Activated CD4-positive, alpha-beta T cell treated with anti-CD3 and anti-CD28 coated beads for 4 hours (primary cell): ENCODE measurements around the gene DIS3L2.

ENCODE experiments used
- DNase-seq, 2 donors: peaks; one replicate each; pipeline ENCODE4 v3.0.0-alpha.2; 2020

The DIS3L2 gene

GRCh38 chr2:231957913-231958763 is 3.4 kb upstream of the DIS3L2 start:
- DNase-seq: no peak

DNA sequence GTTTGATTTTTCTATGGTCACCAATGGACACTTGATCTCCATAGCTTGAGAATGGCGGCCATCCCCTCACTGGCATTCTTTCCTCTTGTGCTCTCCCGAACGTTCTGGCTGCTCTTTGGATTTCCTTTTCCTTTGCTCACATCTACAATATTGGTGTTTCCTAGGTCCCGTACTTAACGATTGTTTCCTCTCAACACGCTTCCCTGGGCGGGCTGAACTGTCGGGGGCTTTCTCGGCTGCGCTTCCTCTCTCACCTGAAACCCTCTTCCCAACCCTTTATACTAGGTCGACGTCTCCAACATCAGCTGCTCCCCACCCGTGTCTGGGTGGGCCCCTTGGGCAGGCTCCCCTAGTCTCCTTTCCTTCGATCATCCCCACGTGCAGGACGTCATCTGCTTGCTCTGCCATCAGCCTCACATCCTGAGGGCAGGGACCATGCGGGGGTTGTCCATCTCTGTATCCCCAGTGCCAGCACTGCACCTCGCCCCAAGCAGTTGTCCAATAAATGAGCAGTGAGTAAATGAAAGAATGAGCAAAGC is 634 bp upstream of the DIS3L2 start:
- no peak for DNase-seq

- DNase-seq: no peak
These were observed 3.6 kb downstream of the DIS3L2 start for GRCh38 chr2:231965102-231965501.

- DNase-seq: no peak
These were observed 5.4 kb downstream of the DIS3L2 start for GRCh38 chr2:231966886-231967285.

DNA sequence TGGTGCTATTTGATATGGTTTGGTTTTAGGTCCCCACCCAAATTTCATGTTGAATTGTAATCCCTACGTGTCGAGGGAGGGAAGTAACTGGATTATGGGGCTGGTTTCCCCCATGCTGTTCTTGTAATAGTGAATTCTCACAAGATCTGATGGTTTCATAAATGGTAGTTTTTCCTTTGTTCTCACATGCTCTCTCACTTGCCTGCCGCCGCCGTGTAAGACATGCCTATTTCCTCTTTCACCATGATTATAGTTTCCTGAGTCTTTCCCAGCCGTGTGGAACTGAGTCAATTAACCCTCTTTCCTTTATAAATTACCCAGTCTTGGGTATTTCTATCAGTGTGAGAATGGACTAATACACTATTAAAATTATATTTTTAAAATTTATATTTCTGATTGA is 7.3 kb downstream of the DIS3L2 start:
- DNase-seq: no peak

DNA sequence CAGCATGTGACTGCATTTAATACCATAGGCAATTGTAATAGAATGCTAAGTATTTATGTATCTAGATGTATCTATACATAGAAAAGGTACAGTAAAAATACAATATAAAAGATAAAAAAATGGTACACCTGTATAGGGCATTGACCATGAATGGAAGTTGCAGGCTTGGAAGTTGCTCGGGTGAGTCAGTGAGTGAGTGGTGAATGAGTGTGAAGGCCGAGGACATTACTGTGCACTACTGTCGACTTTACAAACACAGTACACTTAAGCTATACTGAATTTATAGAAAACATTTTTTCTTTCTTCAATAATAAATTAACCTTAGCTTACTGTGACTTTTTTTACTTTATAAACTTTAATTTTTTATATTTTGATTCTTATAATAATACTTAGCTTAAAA is 8.9 kb downstream of the DIS3L2 start:
- no peak for DNase-seq

- no peak for DNase-seq
These were observed 13.5 kb downstream of the DIS3L2 start for GRCh38 chr2:231975001-231975400.

DNA sequence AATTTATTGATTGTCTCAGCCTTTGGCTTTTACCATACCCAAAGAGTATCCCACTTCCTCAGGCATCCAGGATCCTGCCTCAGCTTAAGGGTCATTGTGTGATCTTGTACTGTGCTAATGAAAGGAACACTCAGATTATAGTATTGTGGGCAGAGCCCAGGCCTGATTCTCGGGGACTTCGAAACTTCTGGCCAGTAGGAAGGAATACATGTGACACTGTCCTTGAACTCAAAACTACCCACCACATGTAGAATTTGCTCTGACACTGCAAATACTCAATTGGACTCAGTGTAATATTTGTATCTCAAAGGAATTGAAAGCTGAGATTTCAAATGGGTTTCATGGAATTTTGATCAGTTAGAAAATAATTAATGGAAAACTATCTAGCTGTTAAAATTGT is 15.9 kb downstream of the DIS3L2 start:
- DNase-seq: no peak

DNA sequence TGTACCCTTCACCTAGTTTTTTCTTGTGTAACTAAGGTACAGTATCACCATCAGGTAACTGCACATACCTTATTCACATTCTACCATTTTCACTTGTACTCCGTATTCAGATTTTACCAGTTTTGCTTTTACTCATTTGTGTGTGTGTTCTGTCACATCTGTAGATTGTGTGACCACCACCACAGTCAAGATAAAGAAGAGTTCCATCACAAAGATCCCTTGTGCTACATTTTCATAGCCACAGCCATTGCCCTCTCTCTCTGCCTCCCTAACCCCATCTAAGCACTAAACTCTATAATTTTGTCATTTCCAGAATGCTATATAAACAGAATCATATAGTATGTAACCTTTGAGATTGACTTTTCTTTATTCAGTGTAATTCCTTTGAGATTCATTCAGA is 23.5 kb downstream of the DIS3L2 start:
- no peak for DNase-seq

GRCh38 chr2:231985823-231986261 is 24.3 kb downstream of the DIS3L2 start:
- no peak for DNase-seq

- no peak for DNase-seq
These were observed 25.7 kb downstream of the DIS3L2 start for GRCh38 chr2:231987124-231987727.

DNA sequence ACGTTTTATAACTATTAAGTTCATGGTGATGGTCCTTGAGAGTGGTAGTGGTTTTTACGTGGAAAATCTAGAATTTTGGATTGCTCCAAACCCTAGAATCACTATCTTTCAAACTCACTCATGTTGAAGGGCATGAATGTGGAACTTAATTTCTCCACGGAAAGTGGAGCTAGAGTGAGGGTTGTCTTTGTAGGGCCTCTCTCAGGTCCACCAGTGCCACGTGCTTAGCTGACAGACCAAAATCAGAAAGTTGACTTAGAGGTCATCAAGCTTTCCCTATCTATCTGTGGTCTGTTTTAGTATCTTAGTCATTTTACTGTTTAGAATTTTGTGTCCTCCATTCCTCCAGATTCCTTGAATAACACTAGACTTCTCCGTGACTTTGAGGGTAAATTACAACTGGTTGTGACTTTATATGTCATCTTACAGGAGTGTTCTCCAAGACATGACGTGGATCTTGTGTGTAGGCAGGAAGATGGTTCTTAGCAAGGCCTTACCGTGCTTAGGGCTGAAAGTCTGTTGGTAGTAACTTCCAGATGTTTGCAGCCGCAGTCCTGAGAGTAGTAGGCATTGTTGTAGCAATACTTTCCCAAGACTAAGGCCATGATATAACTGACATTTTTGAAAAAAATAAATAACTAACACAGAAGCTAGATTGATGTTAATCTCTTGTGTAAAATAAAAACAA is 26.8 kb downstream of the DIS3L2 start:
- no peak for DNase-seq

DNA sequence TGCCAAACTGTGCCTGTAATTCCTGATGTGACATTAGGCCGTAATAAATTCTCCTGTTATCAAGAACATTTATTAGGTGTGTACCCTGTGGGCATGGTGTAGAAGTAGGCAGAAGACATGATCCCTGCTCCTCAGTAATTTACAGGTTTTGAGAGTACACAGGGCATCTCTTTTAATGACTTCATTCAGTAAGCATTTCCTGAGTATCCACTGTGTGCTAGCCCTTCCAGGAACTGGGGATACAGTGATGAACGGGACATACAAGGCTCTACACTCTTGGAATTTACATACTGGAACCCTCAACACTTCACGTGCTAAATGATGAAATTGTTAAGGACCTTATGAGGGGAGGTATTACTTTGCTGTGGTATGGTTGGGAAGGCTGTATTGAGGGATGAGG is 30.2 kb downstream of the DIS3L2 start:
- DNase-seq: no peak

DNA sequence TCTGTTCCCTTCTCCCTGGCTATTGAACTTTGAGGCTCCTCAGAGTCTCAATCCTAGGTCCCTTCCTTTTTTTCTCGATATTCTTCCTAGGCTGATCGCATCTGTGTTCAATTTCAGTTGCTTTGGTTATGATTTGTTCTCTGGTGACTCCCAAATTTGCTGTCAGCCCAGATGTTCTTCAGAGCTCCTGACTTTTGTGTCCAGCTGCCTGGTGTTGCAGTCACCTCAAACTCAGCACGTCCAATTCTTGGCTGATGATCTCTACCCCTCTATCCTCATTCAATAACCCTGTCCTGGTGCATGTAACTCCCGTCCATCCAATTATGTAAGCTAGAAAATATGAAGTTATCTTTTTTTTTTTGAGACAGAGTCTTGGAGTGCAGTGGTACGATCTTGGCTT is 31.4 kb downstream of the DIS3L2 start:
- DNase-seq: no peak

GRCh38 chr2:231996797-231997540 is 35.5 kb downstream of the DIS3L2 start:
- DNase-seq: no peak

DNA sequence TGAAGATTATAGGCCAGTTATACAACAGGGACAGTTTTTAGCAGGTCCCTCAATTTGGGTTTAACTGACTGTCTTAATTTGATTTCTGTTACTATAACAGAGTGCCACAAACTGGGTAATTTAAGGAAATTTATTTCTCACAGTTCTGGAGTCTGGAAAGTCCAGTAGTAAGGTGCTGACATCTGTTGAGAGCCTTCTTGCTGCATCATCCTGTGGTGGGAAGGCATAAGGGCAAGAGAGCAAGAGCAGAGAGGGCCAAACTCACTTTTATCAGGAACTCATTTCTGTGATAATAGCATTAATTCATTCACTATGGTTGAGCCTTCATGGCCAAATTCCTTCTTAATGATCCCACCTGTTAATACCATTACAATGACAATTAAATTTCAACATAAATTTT is 36.5 kb downstream of the DIS3L2 start:
- DNase-seq: no peak

DNA sequence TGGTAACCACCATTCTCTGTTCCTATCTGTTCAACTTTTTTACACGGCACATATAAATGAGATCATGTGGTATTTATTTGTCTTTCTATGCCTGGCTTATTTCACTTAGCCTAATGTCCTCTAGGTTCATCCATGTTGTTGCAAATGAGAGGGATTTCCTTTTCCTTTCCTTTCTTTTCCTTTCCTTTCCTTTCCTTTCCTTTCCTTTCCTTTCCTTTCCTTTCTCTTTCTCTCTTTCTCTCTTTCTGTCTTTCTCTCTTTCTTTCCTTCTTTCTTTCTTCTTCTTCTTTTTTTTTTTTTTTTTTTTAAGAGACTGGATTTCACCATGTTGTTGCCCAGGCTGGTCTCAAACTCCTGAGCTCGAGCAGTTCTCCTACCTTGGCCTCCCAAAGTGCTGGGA is 38.9 kb downstream of the DIS3L2 start:
- no peak for DNase-seq

GRCh38 chr2:232001073-232001472 is 39.6 kb downstream of the DIS3L2 start:
- no peak for DNase-seq

GRCh38 chr2:232006253-232006652 is 44.7 kb downstream of the DIS3L2 start:
- DNase-seq: no peak

DNA sequence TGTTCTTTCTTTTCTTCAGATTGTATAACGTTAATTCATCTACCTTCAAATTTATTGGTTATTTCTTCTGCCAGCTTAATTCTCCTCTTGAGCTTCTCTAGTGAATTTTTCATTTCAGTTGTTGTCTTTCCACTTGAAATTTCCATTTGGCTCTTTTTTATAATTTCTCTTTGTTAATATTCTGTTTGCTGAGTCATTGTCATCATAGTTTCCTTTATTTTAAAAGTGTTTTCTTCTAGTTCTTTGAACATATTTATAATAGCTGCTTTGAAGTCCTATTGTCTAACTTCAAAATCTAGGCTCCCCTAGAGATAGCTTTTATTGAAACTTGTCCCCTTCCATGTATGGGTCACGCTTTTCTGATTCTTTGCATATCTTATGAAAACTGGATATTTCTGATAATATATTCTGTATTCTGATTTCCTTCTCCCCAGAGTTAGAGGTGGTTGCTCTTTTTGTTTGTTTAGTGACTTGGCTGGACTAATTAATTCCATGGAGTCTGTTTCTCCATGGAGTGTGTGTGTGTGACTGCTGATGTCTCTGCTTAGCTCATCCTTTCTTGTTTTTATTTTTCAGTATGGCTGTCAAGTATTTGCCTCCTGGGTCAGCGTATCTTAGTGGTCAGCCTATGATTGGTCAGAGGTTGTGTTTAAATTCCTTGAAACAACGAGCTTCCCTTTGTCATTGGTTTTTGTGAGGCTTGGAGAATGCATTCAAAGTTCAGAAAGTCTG is 47.6 kb downstream of the DIS3L2 start:
- no peak for DNase-seq

DNA sequence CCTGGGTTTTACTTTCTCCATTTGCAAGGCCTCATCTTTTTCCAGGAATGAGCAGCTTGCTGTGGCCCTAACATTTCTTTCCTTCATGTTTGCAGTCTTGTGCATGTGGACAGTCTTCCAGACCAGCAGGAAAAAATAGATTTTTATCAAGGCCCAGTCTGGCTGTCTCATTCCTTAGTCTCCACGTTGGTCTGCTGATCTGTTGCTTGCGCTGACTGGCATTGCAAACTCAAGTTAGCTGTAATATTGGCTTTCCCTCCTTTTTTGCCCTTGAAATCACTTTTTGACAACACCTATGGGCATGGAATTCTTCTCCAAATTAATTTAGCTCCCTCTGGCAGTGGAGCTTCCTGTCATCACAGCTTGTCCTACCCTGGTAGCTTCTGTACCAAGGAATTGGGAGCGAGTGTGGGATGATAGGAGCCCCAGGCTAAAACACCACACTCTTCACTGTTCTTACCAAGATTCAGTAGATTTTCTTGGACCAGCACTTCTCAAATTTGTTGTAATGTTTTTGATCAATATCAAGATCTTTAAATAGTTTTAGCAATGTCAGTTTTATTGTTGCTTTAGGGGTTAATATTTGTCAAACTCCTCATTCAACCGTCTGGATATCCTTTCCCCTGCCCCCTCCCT is 48.2 kb downstream of the DIS3L2 start:
- DNase-seq: no peak
